Measurements from ENCODE around the gene MRPL22. TPM values are rescaled to one million over a fixed set of nuclear protein-coding genes. Genes with fewer than 3 reads are reported as not detected.

The MRPL22 gene
- total and polyA plus RNA-seq, 3 donors from 2014 or later: 28.1 to 81.4 (median 42.6) TPM

GRCh38 chr5:154966874-154967273 lies 26.0 kb downstream of the MRPL22 start:
- no peaks in the 10 kb centered on the region for H3K27me3 ChIP-seq
- DNase-seq: no peak
- no peak overlapping the region for H3K4me3 ChIP-seq
- H3K9me3 ChIP-seq: no peaks in the 10 kb centered on the region
- no peak overlapping the region for H3K27ac ChIP-seq
- no peaks in the 10 kb centered on the region for H3K36me3 ChIP-seq (ENCODE audit: low read depth, missing control alignments)
- TF ChIP-seq POLR2A (IDR thresholded peaks at IDR 0.05): no peak
- TF ChIP-seq, protein P1, sequence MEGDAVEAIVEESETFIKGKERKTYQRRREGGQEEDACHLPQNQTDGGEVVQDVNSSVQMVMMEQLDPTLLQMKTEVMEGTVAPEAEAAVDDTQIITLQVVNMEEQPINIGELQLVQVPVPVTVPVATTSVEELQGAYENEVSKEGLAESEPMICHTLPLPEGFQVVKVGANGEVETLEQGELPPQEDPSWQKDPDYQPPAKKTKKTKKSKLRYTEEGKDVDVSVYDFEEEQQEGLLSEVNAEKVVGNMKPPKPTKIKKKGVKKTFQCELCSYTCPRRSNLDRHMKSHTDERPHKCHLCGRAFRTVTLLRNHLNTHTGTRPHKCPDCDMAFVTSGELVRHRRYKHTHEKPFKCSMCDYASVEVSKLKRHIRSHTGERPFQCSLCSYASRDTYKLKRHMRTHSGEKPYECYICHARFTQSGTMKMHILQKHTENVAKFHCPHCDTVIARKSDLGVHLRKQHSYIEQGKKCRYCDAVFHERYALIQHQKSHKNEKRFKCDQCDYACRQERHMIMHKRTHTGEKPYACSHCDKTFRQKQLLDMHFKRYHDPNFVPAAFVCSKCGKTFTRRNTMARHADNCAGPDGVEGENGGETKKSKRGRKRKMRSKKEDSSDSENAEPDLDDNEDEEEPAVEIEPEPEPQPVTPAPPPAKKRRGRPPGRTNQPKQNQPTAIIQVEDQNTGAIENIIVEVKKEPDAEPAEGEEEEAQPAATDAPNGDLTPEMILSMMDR (IDR thresholded peaks at IDR 0.05): no peak
- intact Hi-C loops (cut with DNase I; ENCODE audit: low total_unique reads): no loop called here
- WGBS, 2 donors: 88 to 96% methylated on average over 3 of the region's 3 CpGs
- no peaks in the 10 kb centered on the region for H3K4me1 ChIP-seq

DNA sequence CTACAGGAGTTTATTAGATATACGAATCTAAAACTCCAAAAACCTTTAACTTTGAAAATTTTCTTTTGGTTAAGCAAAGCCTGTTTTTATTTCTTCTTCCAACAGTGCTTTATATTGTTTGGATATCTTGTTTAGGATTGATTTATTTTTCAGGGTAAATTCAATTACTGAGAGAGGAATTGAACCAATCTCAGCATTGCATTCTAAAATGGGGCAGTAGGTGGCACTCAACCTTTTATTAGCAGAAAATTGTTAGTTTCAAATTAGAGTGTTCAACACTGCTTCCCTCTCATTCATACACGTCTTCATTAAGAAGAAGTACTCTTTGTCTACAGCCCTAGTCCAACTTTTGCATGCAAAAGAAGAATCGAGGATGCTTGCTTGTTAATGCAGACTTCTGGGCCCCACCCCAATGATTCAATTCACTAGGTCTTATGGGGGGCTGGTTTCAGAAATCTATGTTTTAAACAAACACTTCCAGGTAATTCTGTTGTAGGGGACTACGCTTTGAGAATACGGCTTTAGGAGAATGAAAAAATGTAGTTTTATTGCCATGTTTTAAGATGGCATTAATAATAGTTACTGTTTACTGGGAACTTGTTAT lies 26.6 kb downstream of the MRPL22 start:
- no peak for TF ChIP-seq POLR2A (IDR thresholded peaks at IDR 0.05)
- TF ChIP-seq, protein P1 (IDR thresholded peaks at IDR 0.05): peak in 2 of 3 experiments; percentile 18 to 44
- H3K36me3 ChIP-seq (ENCODE audit: low read depth, missing control alignments): no peaks in the 10 kb centered on the region
- no peak for DNase-seq

GRCh38 chr5:154968953-154969352 lies 28.1 kb downstream of the MRPL22 start:
- 89 to 98% methylated on average over 5 of the region's 5 CpGs for WGBS, 2 donors
- no peaks in the 10 kb centered on the region for H3K36me3 ChIP-seq (ENCODE audit: low read depth, missing control alignments)
- intact Hi-C loops (cut with DNase I; ENCODE audit: low total_unique reads): no loop called here
- H3K4me1 ChIP-seq: no peaks in the 10 kb centered on the region
- H3K27ac ChIP-seq: no peak overlapping the region
- DNase-seq: no peak
- TF ChIP-seq, protein P1 (IDR thresholded peaks at IDR 0.05): no peak
- no peak for TF ChIP-seq POLR2A (IDR thresholded peaks at IDR 0.05)
- H3K27me3 ChIP-seq: no peaks in the 10 kb centered on the region
- no peaks in the 10 kb centered on the region for H3K9me3 ChIP-seq
- H3K4me3 ChIP-seq: no peak overlapping the region

More for the DNA sequence above, 26.6 kb downstream of the MRPL22 start:
- intact Hi-C loops (cut with DNase I; ENCODE audit: low total_unique reads): no loop called here
- H3K9me3 ChIP-seq: no peaks in the 10 kb centered on the region
- 72 to 75% methylated on average over 5 of the region's 5 CpGs for WGBS, 2 donors
- H3K27ac ChIP-seq: no peak overlapping the region
- H3K4me3 ChIP-seq: no peak overlapping the region
- H3K4me1 ChIP-seq: no peaks in the 10 kb centered on the region
- H3K27me3 ChIP-seq: no peaks in the 10 kb centered on the region

- no peak overlapping the region for H3K27ac ChIP-seq
- H3K4me1 ChIP-seq: no peaks in the 10 kb centered on the region
- H3K36me3 ChIP-seq (ENCODE audit: low read depth, missing control alignments): no peaks in the 10 kb centered on the region
- no peaks in the 10 kb centered on the region for H3K9me3 ChIP-seq
- H3K4me3 ChIP-seq: no peak overlapping the region
- H3K27me3 ChIP-seq: no peaks in the 10 kb centered on the region
- intact Hi-C loops (cut with DNase I; ENCODE audit: low total_unique reads): no loop called here
- no peak for TF ChIP-seq POLR2A (IDR thresholded peaks at IDR 0.05)
- TF ChIP-seq, protein P1 (IDR thresholded peaks at IDR 0.05): no peak
- no peak for DNase-seq
These were observed 29.9 kb downstream of the MRPL22 start for GRCh38 chr5:154970759-154971158.

GRCh38 chr5:154971501-154971900 lies 30.6 kb downstream of the MRPL22 start:
- H3K9me3 ChIP-seq: no peaks in the 10 kb centered on the region
- no peak overlapping the region for H3K27ac ChIP-seq
- DNase-seq: no peak
- 76 to 83% methylated on average over 2 of the region's 2 CpGs for WGBS, 2 donors
- TF ChIP-seq, protein P1 (IDR thresholded peaks at IDR 0.05): no peak
- no peak for TF ChIP-seq POLR2A (IDR thresholded peaks at IDR 0.05)
- intact Hi-C loops (cut with DNase I; ENCODE audit: low total_unique reads): no loop called here
- H3K36me3 ChIP-seq (ENCODE audit: low read depth, missing control alignments): no peaks in the 10 kb centered on the region
- H3K4me1 ChIP-seq: no peaks in the 10 kb centered on the region
- no peak overlapping the region for H3K4me3 ChIP-seq
- no peaks in the 10 kb centered on the region for H3K27me3 ChIP-seq
